Tibial nerve (tissue), 4 donors: ENCODE data around the gene SYTL1. TPM values are rescaled to one million over a fixed set of nuclear protein-coding genes. Genes with fewer than 3 reads are reported as not detected.

Experiments
- DNase-seq, 2 donors: peaks; one replicate each; pipeline ENCODE4 v3.0.0-alpha.2; 2019; ENCODE audit warnings: low spot score in 2 of 2
- H3K27ac ChIP-seq, 4 donors: fragments of 200-600 bp; sonication (generic) in 3 of 4; one replicate each; pipeline ENCODE4 v1.5.1; 2017 to 2019; ENCODE audit warnings: mild to moderate bottlenecking in 1 of 4
- H3K27me3 ChIP-seq, 2 donors: fragments of 200-600 bp; sonication (generic) in 1 of 2; one replicate each; pipeline versions ENCODE4 v1.5.1 to v1.6.0; 2017 to 2019
- H3K36me3 ChIP-seq, 3 donors: fragments of 200-600 bp; sonication (generic); one replicate each; pipeline ENCODE4 v1.5.1; 2018 to 2019
- H3K4me1 ChIP-seq, 4 donors: fragments of 200-600 bp; sonication (generic) in 3 of 4; one replicate each; pipeline ENCODE4 v1.5.1; 2017 to 2019
- H3K4me3 ChIP-seq, 4 donors: fragments of 200-600 bp; sonication (generic) in 3 of 4; one replicate each; pipeline ENCODE4 v1.5.1; 2017 to 2019; ENCODE audit warnings: mild to moderate bottlenecking in 1 of 4, moderate library complexity in 1 of 4
- H3K9me3 ChIP-seq, 4 donors: fragments of 200-600 bp; sonication (generic) in 3 of 4; one replicate each; pipeline ENCODE4 v1.5.1; 2017 to 2019
- EP300 ChIP-seq, 2 donors: sonication (generic); formaldehyde crosslinking; IDR thresholded peaks; one replicate each; pipeline ENCODE4 v1.6.1; 2017; ENCODE audit warnings: antibody characterized with exemption in 2 of 2, mild to moderate bottlenecking in 1 of 2
- POLR2A ChIP-seq, 2 donors: fragments of 450-650 bp; IDR thresholded peaks; one replicate each; pipeline ENCODE4 v1.6.1; 2017; ENCODE audit warnings: antibody characterized with exemption in 2 of 2, mild to moderate bottlenecking in 2 of 2, moderate library complexity in 2 of 2
- WGBS, 2 donors: methylation state at CpG; one replicate each; pipeline ENCODE4 v1.1.5; 2018; 5-methylcytosine and 5-hydroxymethylcytosine counted together
- total RNA-seq, 4 donors: library from RNA; depleted of rRNA; stranded (reverse); fragments of >200 nt; gene quantifications; one replicate each; pipeline ENCODE4 v1.1.0, GENCODE V29; 2016
- TF ChIP-seq, protein P1 (sequence below), 5 experiments: fragments of 200-600 bp in 3 of 5; fragments of 450-650 bp in 2 of 5; sonication (generic) in 3 of 5; IDR thresholded peaks; one replicate each; pipeline ENCODE4 v1.5.1; 2016 to 2019; ENCODE audit warnings: antibody characterized with exemption in 5 of 5, mild to moderate bottlenecking in 3 of 5, moderate library complexity in 2 of 5

Gene SYTL1
- total RNA-seq, 4 donors from 2014 or later = 1.2 to 2.7 (median 1.7) TPM

DNA sequence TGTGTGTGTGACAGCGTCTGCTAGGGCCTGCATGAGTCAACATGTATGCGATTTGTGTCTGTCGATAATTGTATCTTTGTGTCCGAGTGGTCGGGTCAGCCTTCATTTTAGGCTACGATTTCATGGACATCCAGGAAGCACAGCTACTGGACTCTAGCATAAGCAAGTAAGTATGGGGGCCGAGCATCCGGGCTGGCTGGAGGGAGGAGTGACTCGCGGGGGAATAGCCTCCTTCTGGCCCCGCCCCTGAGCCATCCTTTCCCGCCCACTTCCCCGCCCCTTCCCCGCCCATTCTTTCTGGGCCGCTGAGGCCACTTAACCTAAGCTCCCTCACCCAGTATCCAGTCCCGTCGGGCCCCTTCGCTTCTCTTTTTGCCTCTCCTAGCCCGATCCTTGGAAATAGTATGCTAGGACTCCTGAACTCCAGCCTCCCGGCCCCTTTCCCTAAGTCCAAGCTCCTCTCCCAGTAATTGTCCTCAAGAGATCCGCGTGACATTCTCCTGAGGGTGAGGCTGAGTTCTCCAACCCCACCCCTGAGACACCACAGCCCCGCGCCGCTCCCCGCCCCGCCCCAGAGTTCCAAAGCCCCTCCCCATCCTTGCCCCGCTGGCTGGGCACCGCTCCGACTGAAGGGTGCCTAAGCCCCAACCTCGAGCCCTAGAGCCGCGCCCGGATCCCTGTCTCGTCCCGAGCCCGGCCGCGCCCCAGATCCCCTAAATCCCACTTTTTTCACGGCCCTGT is 23.7 kb downstream of the SYTL1 start:
- TF ChIP-seq, protein P1, sequence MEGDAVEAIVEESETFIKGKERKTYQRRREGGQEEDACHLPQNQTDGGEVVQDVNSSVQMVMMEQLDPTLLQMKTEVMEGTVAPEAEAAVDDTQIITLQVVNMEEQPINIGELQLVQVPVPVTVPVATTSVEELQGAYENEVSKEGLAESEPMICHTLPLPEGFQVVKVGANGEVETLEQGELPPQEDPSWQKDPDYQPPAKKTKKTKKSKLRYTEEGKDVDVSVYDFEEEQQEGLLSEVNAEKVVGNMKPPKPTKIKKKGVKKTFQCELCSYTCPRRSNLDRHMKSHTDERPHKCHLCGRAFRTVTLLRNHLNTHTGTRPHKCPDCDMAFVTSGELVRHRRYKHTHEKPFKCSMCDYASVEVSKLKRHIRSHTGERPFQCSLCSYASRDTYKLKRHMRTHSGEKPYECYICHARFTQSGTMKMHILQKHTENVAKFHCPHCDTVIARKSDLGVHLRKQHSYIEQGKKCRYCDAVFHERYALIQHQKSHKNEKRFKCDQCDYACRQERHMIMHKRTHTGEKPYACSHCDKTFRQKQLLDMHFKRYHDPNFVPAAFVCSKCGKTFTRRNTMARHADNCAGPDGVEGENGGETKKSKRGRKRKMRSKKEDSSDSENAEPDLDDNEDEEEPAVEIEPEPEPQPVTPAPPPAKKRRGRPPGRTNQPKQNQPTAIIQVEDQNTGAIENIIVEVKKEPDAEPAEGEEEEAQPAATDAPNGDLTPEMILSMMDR (IDR thresholded peaks at IDR 0.05) = no peak
- TF ChIP-seq EP300 (IDR thresholded peaks at IDR 0.05) (peak in 1 of 2 donors; percentile 93), POLR2A (IDR thresholded peaks at IDR 0.05) (peak; percentile 67 to 82)
- Histone ChIP-seq H3K4me1 (peaks cover 0 to 56% (median 35%) of the 10 kb centered on the region in 4 donors), H3K4me3 (peak overlapping the region; percentile 66 to 82 (median 74)), H3K9me3 (no peaks in the 10 kb centered on the region), H3K27ac (peak overlapping the region; percentile 95 to 100 (median 97)), H3K27me3 (no peaks in the 10 kb centered on the region), H3K36me3 (peaks cover 0 to 43% (median 6%) of the 10 kb centered on the region in 3 donors)
- peak; percentile 89 to 93 for DNase-seq
- WGBS, 2 donors = 1 to 2% methylated on average over 25 to 40 of the region's 40 CpGs

DNA sequence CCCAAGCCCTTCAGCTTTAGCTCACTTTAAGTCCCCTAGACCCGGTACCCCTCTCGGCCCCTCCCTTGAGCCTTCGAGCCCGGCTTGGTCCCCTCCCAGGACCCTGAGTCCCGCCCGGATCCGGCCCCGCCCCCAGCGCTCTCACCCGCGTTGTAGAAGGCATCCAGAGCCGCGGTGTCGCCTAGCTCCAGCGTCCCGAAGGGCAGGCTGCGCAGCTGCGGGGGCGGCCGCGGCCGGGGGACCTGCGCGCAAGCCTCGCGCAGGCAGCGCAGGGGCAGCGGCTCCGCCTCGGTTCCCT is 24.2 kb downstream of the SYTL1 start:
- TF ChIP-seq EP300 (IDR thresholded peaks at IDR 0.05) (no peak), POLR2A (IDR thresholded peaks at IDR 0.05) (peak in 1 of 2 donors; percentile 35)
- TF ChIP-seq, protein P1 (IDR thresholded peaks at IDR 0.05) = no peak
- peaks cover 0 to 52% (median 33%) of the 10 kb centered on the region in 4 donors for H3K4me1 ChIP-seq
- H3K27me3 ChIP-seq = no peaks in the 10 kb centered on the region
- H3K27ac ChIP-seq = peak overlapping the region; percentile 95 to 100 (median 97)
- DNase-seq = peak; percentile 80 to 86
- H3K36me3 ChIP-seq = peaks cover 0 to 37% (median 6%) of the 10 kb centered on the region in 3 donors
- H3K4me3 ChIP-seq = peak overlapping the region; percentile 66 to 82 (median 74)
- H3K9me3 ChIP-seq = no peaks in the 10 kb centered on the region
- 0 to 3% methylated on average over 15 to 16 of the region's 30 CpGs for WGBS, 2 donors

DNA sequence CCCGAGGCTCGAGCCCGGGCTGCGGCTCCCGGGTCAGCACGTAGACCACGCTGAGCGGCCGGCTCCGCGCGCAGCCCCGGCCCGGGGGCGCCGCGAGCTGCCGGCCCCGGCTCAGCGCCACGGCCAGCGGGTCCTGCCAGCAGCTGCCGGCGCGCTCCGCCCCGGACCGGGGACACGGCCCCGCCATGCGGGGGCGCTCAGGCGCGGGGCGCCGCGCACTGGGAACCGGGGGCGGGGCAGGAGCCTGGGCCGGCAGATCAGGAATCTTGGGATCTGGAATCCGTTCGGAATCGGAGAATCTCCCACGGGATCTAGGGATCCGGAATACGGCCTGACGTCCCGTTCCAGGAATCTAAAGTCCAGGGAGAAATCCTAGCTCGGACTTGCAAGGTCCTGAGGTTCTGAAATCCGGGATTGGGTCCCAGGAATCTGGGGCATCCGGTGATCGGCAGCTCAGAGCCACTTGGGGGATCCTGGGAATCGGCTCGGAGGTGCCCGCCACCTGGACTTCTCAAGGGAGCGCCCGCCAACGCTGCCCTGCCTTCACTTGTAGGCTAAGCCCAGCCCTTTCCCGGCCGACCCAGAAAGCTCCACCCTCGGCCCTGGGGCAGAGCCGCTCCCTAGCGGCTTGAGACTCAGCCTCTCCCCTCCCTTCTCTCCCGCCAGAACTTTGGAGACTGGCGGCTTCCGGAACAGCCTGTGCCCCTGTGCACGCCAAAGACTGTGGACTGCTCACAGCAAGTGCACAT is 24.8 kb downstream of the SYTL1 start, which contains the start of gene MAP3K6:
Gene MAP3K6 (minus strand): TSS at position 551 of the 749 bp plus-strand sequence. CDS start 364 bp downstream, at position 187.
- Histone ChIP-seq H3K4me1 (peaks cover 0 to 52% (median 33%) of the 10 kb centered on the region in 4 donors), H3K27me3 (no peaks in the 10 kb centered on the region), H3K9me3 (no peaks in the 10 kb centered on the region), H3K27ac (peak within 1 kb of the TSS; percentile 95 to 100 (median 97)), H3K36me3 (peaks cover 0 to 32% (median 6%) of the 10 kb centered on the region in 3 donors), H3K4me3 (peak within 1 kb of the TSS; percentile 66 to 82 (median 74))
- 0 to 2% methylated on average over 26 of the region's 67 CpGs for WGBS, 2 donors
- TF ChIP-seq EP300 (IDR thresholded peaks at IDR 0.05) (peak; percentile 34 to 93), POLR2A (IDR thresholded peaks at IDR 0.05) (peak; percentile 65 to 80)
- TF ChIP-seq, protein P1 (IDR thresholded peaks at IDR 0.05) = peak; percentile 16 to 73 (median 45)
- peak; percentile 83 to 85 for DNase-seq

DNA sequence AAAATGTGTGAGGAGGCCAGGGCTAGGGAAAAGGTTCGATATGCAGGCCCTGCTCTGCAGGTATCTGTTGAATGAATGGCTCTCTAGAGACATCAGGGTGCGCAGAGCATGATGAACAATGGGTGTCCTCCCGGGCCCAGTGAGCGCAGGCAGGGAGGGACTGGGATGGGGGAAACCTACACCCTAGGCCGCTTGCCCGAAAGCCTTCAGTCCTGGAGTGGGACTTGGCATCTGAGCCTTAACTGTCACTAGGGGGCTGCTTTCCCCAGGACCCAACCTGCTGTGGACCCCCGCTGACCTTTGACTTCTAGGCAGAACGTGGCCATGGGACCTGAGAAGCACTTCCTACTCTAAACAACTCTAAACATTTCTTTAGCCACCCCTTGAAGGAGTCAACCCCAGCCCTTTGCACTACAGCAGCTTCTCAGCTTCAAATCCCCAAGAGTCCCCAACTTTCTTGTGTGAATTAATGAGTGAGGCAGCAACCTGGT is 25.4 kb downstream of the SYTL1 start:
- Histone ChIP-seq H3K4me1 (peaks cover 0 to 52% (median 33%) of the 10 kb centered on the region in 4 donors), H3K9me3 (no peaks in the 10 kb centered on the region), H3K36me3 (peaks cover 0 to 26% (median 6%) of the 10 kb centered on the region in 3 donors), H3K27me3 (no peaks in the 10 kb centered on the region), H3K27ac (peak overlapping the region; percentile 95 to 100 (median 97)), H3K4me3 (peak overlapping the region; percentile 66 to 82 (median 74))
- TF ChIP-seq EP300 (IDR thresholded peaks at IDR 0.05) (no peak), POLR2A (IDR thresholded peaks at IDR 0.05) (no peak)
- TF ChIP-seq, protein P1 (IDR thresholded peaks at IDR 0.05) = peak in 1 of 5 experiments; percentile 1
- 21 to 37% methylated on average over 8 of the region's 8 CpGs for WGBS, 2 donors
- DNase-seq = no peak
